Fibroblast of lung (primary cell): Measurements from ENCODE around the gene IL20RA.

Experiments
- CTCF ChIP-seq, 2 donors: IDR thresholded peaks in 1 of 2; conservative IDR thresholded peaks in 1 of 2; 1 replicate in 1 of 2; 2 replicates in 1 of 2; pipeline ENCODE4 v1.5.1; 2011 to 2012; ENCODE audit warnings: low read length in 2 of 2, control low read depth in 1 of 2, inconsistent platforms in 1 of 2, low read depth in 1 of 2, mild to moderate bottlenecking in 1 of 2
- EZH2 ChIP-seq: IDR thresholded peaks from 2 replicates; pipeline ENCODE4 v1.5.1; 2012; ENCODE audit warnings: low read length, control low read depth, mild to moderate bottlenecking; ENCODE audit errors: missing control alignments

- TF ChIP-seq CTCF (conservative IDR thresholded peaks at IDR 0.05 in 1 of 2, IDR thresholded peaks at IDR 0.05 in 1 of 2; ENCODE audit: low read depth in 1 of 2, low read length in 2 of 2) (no peak), EZH2 (no peak)
These were observed 87.9 kb downstream of the IL20RA start for GRCh38 chr6:136956590-136957544.
